Cerebellar nuclear complex (tissue), 1 donor: ENCODE data around the gene KLF5.
"Not testable (repeated sequence)": the region's sequence is repeated elsewhere in the genome, so short reads cannot be mapped to it uniquely, and the experiment has no call there.

Experiments
- DNase-seq, 2 experiments: peaks; one replicate each; lab custom pipeline; 2025; lab: John Stamatoyannopoulos, UW

Gene KLF5

GRCh38 chr13:73088332-73088935 lies 29.6 kb downstream of the KLF5 start:
- no peak for DNase-seq

GRCh38 chr13:73089213-73089612 lies 30.4 kb downstream of the KLF5 start:
- DNase-seq = no peak

- DNase-seq = no peak
Observed at GRCh38 chr13:73090116-73090822, 31.5 kb downstream of the KLF5 start.

- no peak for DNase-seq
Observed at GRCh38 chr13:73090823-73091187, 32.0 kb downstream of the KLF5 start.

- no peak for DNase-seq
Observed at GRCh38 chr13:73092829-73093228, 34.0 kb downstream of the KLF5 start.

GRCh38 chr13:73096173-73096572 lies 37.4 kb downstream of the KLF5 start:
- DNase-seq = no peak

- DNase-seq = no peak
Observed at GRCh38 chr13:73096638-73097037, 37.8 kb downstream of the KLF5 start.

GRCh38 chr13:73100781-73101180 lies 42.0 kb downstream of the KLF5 start:
- not testable (repeated sequence) for DNase-seq

- DNase-seq = no peak
Observed at GRCh38 chr13:73101351-73102007, 42.7 kb downstream of the KLF5 start.

GRCh38 chr13:73103238-73103637 lies 44.4 kb downstream of the KLF5 start:
- no peak for DNase-seq

- no peak for DNase-seq
Observed at GRCh38 chr13:73106513-73107178, 47.8 kb downstream of the KLF5 start.

GRCh38 chr13:73107481-73107880 lies 48.7 kb downstream of the KLF5 start:
- no peak for DNase-seq

GRCh38 chr13:73107970-73108369 lies 49.2 kb downstream of the KLF5 start:
- DNase-seq = no peak

- no peak for DNase-seq
Observed at GRCh38 chr13:73109288-73109899, 50.6 kb downstream of the KLF5 start.

- no peak for DNase-seq
Observed at GRCh38 chr13:73109969-73110368, 51.2 kb downstream of the KLF5 start.

- no peak for DNase-seq
Observed at GRCh38 chr13:73110814-73111213, 52.0 kb downstream of the KLF5 start.

- DNase-seq = no peak
Observed at GRCh38 chr13:73111331-73111730, 52.5 kb downstream of the KLF5 start.

GRCh38 chr13:73119612-73120011 lies 60.8 kb downstream of the KLF5 start:
- DNase-seq = no peak
